Neural crest cell (in vitro differentiated cells): ENCODE results near the gene BPIFB3. TPM values are rescaled to one million over a fixed set of nuclear protein-coding genes. Genes with fewer than 3 reads are reported as not detected.

Experiments
- DNase-seq: peaks from one replicate; pipeline ENCODE4 v3.0.0; 2021; ENCODE audit warnings: low read depth, mixed read lengths, low spot score
- H3K27ac Mint-ChIP-seq: one replicate; pipeline ENCODE4 v1.8.0; 2021; ENCODE audit warnings: mild to moderate bottlenecking, mixed read lengths; ENCODE audit not compliant: unreplicated experiment
- H3K27me3 Mint-ChIP-seq: 2 replicates; pipeline ENCODE4 v1.8.0; 2021; ENCODE audit warnings: low read depth, mild to moderate bottlenecking, mixed read lengths
- H3K36me3 Mint-ChIP-seq: 2 replicates; pipeline ENCODE4 v1.8.0; 2021; ENCODE audit warnings: low read depth, mild to moderate bottlenecking, mixed read lengths
- H3K4me1 Mint-ChIP-seq: 2 replicates; pipeline ENCODE4 v1.8.0; 2021; ENCODE audit warnings: mixed read lengths
- H3K4me3 Mint-ChIP-seq: one replicate; pipeline ENCODE4 v1.8.0; 2021; ENCODE audit warnings: mild to moderate bottlenecking, mixed read lengths
- H3K9me3 Mint-ChIP-seq: 2 replicates; pipeline ENCODE4 v1.8.0; 2021; ENCODE audit warnings: mixed read lengths
- total RNA-seq: library from RNA; stranded (reverse); gene quantifications from 2 replicates; pipeline ENCODE4 v1.2.1, GENCODE V29; 2021
- TF ChIP-seq, protein P1 (sequence below): fragments of 200-600 bp; sonication (generic); conservative IDR thresholded peaks from 2 replicates; pipeline ENCODE4 v1.5.0; 2021; ENCODE audit warnings: antibody characterized with exemption, mild to moderate bottlenecking

The BPIFB3 gene
- total RNA-seq, 1 donor from 2014 or later = not detected

DNA sequence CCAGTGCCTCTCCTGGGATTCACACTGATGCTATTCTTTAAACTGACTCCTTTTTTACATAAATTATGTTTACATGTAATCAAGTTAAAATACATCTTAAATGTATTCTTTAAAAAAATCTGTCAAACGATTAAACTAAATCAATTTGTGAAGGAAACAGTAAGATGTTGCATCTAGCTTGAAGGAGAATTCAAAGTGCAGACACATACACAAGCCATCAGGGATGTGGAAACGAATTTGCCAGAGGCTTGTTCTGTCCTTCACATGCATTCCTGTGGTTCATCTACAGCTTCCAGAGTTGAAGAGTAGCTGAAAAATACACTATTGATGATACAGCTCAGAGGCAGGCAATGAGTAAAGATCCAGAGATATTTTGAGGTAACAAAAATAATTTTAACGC, 7.3 kb upstream of the BPIFB3 start:
- Mint-ChIP-seq H3K27me3 (no peaks in the 10 kb centered on the region), H3K4me3 (no peak overlapping the region), H3K9me3 (peaks cover 20% of the 10 kb centered on the region), H3K27ac (no peak overlapping the region), H3K36me3 (peaks cover 6% of the 10 kb centered on the region), H3K4me1 (peaks cover 18% of the 10 kb centered on the region)
- TF ChIP-seq, protein P1, sequence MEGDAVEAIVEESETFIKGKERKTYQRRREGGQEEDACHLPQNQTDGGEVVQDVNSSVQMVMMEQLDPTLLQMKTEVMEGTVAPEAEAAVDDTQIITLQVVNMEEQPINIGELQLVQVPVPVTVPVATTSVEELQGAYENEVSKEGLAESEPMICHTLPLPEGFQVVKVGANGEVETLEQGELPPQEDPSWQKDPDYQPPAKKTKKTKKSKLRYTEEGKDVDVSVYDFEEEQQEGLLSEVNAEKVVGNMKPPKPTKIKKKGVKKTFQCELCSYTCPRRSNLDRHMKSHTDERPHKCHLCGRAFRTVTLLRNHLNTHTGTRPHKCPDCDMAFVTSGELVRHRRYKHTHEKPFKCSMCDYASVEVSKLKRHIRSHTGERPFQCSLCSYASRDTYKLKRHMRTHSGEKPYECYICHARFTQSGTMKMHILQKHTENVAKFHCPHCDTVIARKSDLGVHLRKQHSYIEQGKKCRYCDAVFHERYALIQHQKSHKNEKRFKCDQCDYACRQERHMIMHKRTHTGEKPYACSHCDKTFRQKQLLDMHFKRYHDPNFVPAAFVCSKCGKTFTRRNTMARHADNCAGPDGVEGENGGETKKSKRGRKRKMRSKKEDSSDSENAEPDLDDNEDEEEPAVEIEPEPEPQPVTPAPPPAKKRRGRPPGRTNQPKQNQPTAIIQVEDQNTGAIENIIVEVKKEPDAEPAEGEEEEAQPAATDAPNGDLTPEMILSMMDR = no peak
- DNase-seq = no peak

GRCh38 chr20:33051333-33051732, 2.4 kb upstream of the BPIFB3 start:
- peak overlapping the region; percentile 46 for H3K27ac Mint-ChIP-seq
- H3K27me3 Mint-ChIP-seq = no peaks in the 10 kb centered on the region
- TF ChIP-seq, protein P1 = no peak
- peaks cover 35% of the 10 kb centered on the region for H3K4me1 Mint-ChIP-seq
- no peak overlapping the region for H3K4me3 Mint-ChIP-seq
- peak; percentile 31 for DNase-seq
- no peaks in the 10 kb centered on the region for H3K36me3 Mint-ChIP-seq
- H3K9me3 Mint-ChIP-seq = peaks cover 7% of the 10 kb centered on the region

DNA sequence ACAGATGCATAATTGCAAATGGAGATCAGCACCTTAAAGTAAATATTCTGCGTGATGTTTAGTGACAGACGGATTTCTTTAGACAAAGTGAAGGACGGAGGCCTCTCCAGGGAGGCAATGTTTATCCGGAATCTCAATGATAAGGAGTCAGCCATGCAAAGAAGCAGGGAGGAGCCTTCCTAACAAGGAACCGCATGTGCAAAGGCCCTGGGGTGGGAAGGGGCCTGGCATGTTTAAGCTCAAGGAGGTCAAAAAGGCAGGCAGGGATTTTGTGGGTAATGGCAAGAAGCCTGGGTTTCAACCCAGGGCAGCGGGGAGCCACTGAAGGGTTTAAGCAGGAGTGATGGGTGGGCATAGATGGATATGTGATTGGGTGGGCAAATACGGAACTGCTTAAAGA, 678 bp downstream of the BPIFB3 start:
- no peak overlapping the region for H3K27ac Mint-ChIP-seq
- TF ChIP-seq, protein P1 = no peak
- no peaks in the 10 kb centered on the region for H3K36me3 Mint-ChIP-seq
- H3K4me1 Mint-ChIP-seq = peaks cover 35% of the 10 kb centered on the region
- peaks cover 3% of the 10 kb centered on the region for H3K9me3 Mint-ChIP-seq
- H3K4me3 Mint-ChIP-seq = no peak overlapping the region
- no peak for DNase-seq
- no peaks in the 10 kb centered on the region for H3K27me3 Mint-ChIP-seq

DNA sequence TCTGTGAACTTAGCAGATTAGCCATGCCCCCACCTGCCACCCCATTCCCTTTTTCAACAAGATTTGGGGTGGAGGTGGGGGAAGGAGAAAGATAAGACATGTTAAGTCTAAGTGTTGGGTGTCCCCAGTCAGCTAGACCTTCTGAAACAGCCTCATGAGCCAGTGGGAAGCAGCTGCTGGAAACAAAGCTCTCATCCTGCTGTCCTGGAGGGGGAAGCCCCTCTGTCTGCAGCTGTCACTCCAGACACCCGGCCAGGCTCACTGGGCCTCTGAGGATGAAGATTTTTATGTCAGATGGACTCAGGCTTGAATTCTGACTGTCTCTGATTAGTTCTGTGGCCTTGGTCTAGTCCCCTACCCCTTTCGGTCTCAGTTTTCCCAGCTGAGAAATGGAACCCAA, 1.1 kb downstream of the BPIFB3 start:
- Mint-ChIP-seq H3K4me3 (no peak overlapping the region), H3K36me3 (no peaks in the 10 kb centered on the region), H3K9me3 (peaks cover 3% of the 10 kb centered on the region), H3K4me1 (peaks cover 35% of the 10 kb centered on the region), H3K27ac (no peak overlapping the region), H3K27me3 (no peaks in the 10 kb centered on the region)
- DNase-seq = no peak
- TF ChIP-seq, protein P1 = no peak

DNA sequence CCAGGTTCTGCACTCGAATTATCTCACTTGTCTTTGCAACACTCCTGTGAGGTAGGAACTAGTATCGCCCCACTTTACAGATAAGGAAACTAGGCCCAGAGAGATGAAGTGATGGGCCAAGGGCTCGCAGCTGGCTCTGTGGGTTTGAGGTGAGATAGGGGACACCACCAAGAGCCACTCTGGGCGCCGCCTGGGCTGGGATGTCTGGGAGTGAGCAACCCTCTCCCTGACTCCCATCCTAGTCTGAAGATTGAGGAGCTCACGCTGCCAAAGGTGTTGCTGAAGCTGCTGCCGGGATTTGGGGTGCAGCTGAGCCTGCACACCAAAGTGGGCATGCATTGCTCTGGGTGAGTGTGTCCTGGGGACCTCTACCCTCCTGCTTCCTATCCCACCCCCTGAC, 5.4 kb downstream of the BPIFB3 start:
- peaks cover 23% of the 10 kb centered on the region for H3K4me1 Mint-ChIP-seq
- H3K27me3 Mint-ChIP-seq = no peaks in the 10 kb centered on the region
- no peak overlapping the region for H3K27ac Mint-ChIP-seq
- H3K36me3 Mint-ChIP-seq = no peaks in the 10 kb centered on the region
- no peaks in the 10 kb centered on the region for H3K9me3 Mint-ChIP-seq
- DNase-seq = no peak
- TF ChIP-seq, protein P1 = no peak
- no peak overlapping the region for H3K4me3 Mint-ChIP-seq
